HEK293 (cell line): ENCODE measurements around the gene MOB2.

Source experiments
- CTCF ChIA-PET: fragments of 350-600 bp; formaldehyde crosslinking; extraction: SDS; loops from one replicate; lab custom pipeline; 2021; ENCODE audit warnings: antibody characterized with exemption; lab: Yijun Ruan, JAX
- POLR2A ChIA-PET: fragments of 300-600 bp; formaldehyde crosslinking; extraction: SDS; loops from one replicate; lab custom pipeline; 2020; ENCODE audit warnings: antibody characterized with exemption, inconsistent platforms; lab: Yijun Ruan, JAX
- H3K27ac ChIP-seq: fragments of 200-500 bp; sonication (Bioruptor generic); 2 replicates; pipeline ENCODE4 v1.5.1; 2014; ENCODE audit warnings: low read depth, low read length, control low read depth, inconsistent platforms; ENCODE audit errors: extremely low read depth
- H3K36me3 ChIP-seq, 2 experiments: fragments of 200-500 bp in 1 of 2; sonication (Bioruptor generic) in 1 of 2; 1 replicate in 1 of 2; 2 replicates in 1 of 2; pipeline ENCODE4 v1.5.1; 2014 to 2017; ENCODE audit warnings: inconsistent platforms in 2 of 2, low read length in 2 of 2; ENCODE audit not compliant: control insufficient read depth in 2 of 2, insufficient read depth in 1 of 2
- H3K4me1 ChIP-seq: fragments of 200-500 bp; sonication (Bioruptor generic); 2 replicates; pipeline ENCODE4 v1.5.1; 2014; ENCODE audit warnings: mild to moderate bottlenecking, low read length, inconsistent platforms; ENCODE audit not compliant: control insufficient read depth, insufficient read depth
- H3K4me3 ChIP-seq: 2 replicates; pipeline ENCODE4 v1.5.1; 2011; ENCODE audit warnings: low read depth, mild to moderate bottlenecking, control low read depth, low read length, moderate library complexity
- H3K9me3 ChIP-seq: fragments of 200-500 bp; sonication (Bioruptor generic); 2 replicates; pipeline ENCODE4 v1.5.1; 2014; ENCODE audit warnings: low read depth, low read length, inconsistent platforms; ENCODE audit not compliant: control insufficient read depth, insufficient read depth
- BCL11B ChIP-seq: fragments of 450-650 bp; formaldehyde crosslinking; IDR thresholded peaks from 2 replicates; pipeline ENCODE4 v1.5.1; 2016; ENCODE audit warnings: low read depth, missing biosample characterization, missing genetic modification characterization
- ELK4 ChIP-seq: IDR thresholded peaks from 2 replicates; pipeline ENCODE4 v1.6.1; 2011; ENCODE audit warnings: mild to moderate bottlenecking, low read depth, low read length, borderline replicate concordance
- GFI1B ChIP-seq: fragments of 450-650 bp; formaldehyde crosslinking; IDR thresholded peaks from 2 replicates; pipeline ENCODE4 v1.5.1; 2016; ENCODE audit warnings: missing biosample characterization, missing genetic modification characterization
- OSR2 ChIP-seq: fragments of 450-650 bp; formaldehyde crosslinking; IDR thresholded peaks from 2 replicates; pipeline ENCODE4 v1.5.1; 2016; ENCODE audit warnings: missing biosample characterization, missing genetic modification characterization
- PRDM1 ChIP-seq: fragments of 450-650 bp; formaldehyde crosslinking; IDR thresholded peaks from 2 replicates; pipeline ENCODE4; 2016; ENCODE audit warnings: missing biosample characterization, missing genetic modification characterization
- RBAK ChIP-seq: fragments of 450-650 bp; formaldehyde crosslinking; IDR thresholded peaks from 2 replicates; pipeline ENCODE4 v1.5.1; 2016; ENCODE audit warnings: missing biosample characterization, missing genetic modification characterization
- WT1 ChIP-seq: fragments of 450-650 bp; formaldehyde crosslinking; IDR thresholded peaks from 2 replicates; pipeline ENCODE4 v1.5.1; 2016; ENCODE audit warnings: missing biosample characterization, missing genetic modification characterization
- ZBTB48 ChIP-seq: fragments of 450-650 bp; formaldehyde crosslinking; IDR thresholded peaks from 2 replicates; pipeline ENCODE4 v1.5.1; 2016; ENCODE audit warnings: missing biosample characterization, missing genetic modification characterization
- ZBTB49 ChIP-seq: fragments of 450-650 bp; formaldehyde crosslinking; IDR thresholded peaks from 2 replicates; pipeline ENCODE4 v1.5.1; 2016; ENCODE audit warnings: missing biosample characterization, missing genetic modification characterization, low read depth
- ZBTB8A ChIP-seq: fragments of 450-650 bp; formaldehyde crosslinking; IDR thresholded peaks from 2 replicates; pipeline ENCODE4 v1.5.1; 2016; ENCODE audit warnings: missing biosample characterization, missing genetic modification characterization
- ZNF366 ChIP-seq: fragments of 450-650 bp; formaldehyde crosslinking; conservative IDR thresholded peaks from 2 replicates; pipeline ENCODE4 v1.5.1; 2016; ENCODE audit warnings: missing biosample characterization, missing genetic modification characterization
- ZNF398 ChIP-seq: fragments of 450-650 bp; formaldehyde crosslinking; IDR thresholded peaks from 2 replicates; pipeline ENCODE4 v1.5.1; 2017; ENCODE audit warnings: missing biosample characterization, missing genetic modification characterization
- ZNF510 ChIP-seq: fragments of 450-650 bp; formaldehyde crosslinking; IDR thresholded peaks from 2 replicates; pipeline ENCODE4 v1.5.1; 2018; ENCODE audit warnings: mild to moderate bottlenecking, missing genetic modification characterization, missing biosample characterization; ENCODE audit not compliant: insufficient replicate concordance
- ZNF571 ChIP-seq: fragments of 450-650 bp; formaldehyde crosslinking; IDR thresholded peaks from 2 replicates; pipeline ENCODE4 v1.5.0; 2017; ENCODE audit warnings: missing biosample characterization, missing genetic modification characterization
- ZNF660 ChIP-seq: fragments of 450-650 bp; IDR thresholded peaks from 2 replicates; pipeline ENCODE4 v1.5.1; 2018; ENCODE audit warnings: missing biosample characterization, mild to moderate bottlenecking, missing genetic modification characterization
- ZNF830 ChIP-seq: fragments of 450-650 bp; IDR thresholded peaks from 2 replicates; pipeline ENCODE4 v1.5.0; 2018; ENCODE audit warnings: missing biosample characterization, missing genetic modification characterization, low read depth, mild to moderate bottlenecking, moderate library complexity
- ZXDB ChIP-seq: fragments of 450-650 bp; formaldehyde crosslinking; IDR thresholded peaks from 2 replicates; pipeline ENCODE4 v1.5.1; 2016; ENCODE audit warnings: missing biosample characterization, missing genetic modification characterization
- TF ChIP-seq, protein P1 (sequence below): fragments of 450-650 bp; formaldehyde crosslinking; IDR thresholded peaks from 2 replicates; pipeline ENCODE4 v1.5.1; 2016; ENCODE audit warnings: missing biosample characterization, missing genetic modification characterization
- TF ChIP-seq, protein P2 (sequence below): fragments of 450-650 bp; formaldehyde crosslinking; IDR thresholded peaks from 2 replicates; pipeline ENCODE4 v1.5.1; 2016; ENCODE audit warnings: missing biosample characterization, missing genetic modification characterization

The MOB2 gene

DNA sequence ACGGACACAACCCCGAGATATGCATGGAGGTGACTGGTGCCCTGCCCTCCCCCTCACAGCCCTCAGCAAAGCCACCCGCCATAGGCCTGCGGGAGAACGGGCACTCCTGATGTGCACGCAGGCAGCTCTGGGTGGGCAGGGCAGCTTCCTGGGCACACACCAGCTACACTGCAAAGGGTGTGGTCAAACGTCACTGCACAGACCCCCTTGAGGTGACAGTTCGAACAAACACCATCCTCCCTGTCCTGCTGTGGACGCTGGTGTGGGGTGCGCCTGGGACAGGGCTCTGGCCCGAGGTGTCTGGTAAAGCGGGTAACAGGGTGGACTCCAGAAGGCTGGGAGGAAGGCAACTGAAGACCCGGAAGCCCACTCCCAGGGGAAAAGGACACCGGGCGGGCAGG lies 21.9 kb upstream of the MOB2 start:
- CTCF ChIA-PET: no interaction called here
- POLR2A ChIA-PET: no interaction called here
- Histone ChIP-seq H3K36me3 (no peaks in the 10 kb centered on the region), H3K4me3 (no peak overlapping the region), H3K9me3 (no peaks in the 10 kb centered on the region), H3K4me1 (no peaks in the 10 kb centered on the region), H3K27ac (no peak overlapping the region)
- no peak for TF ChIP-seq ZNF571
- TF ChIP-seq ZBTB8A (tag by site-specific recombination): no peak
- no peak for TF ChIP-seq ZNF366 (tag by site-specific recombination)
- TF ChIP-seq BCL11B (tag by site-specific recombination): no peak
- no peak for TF ChIP-seq ZXDB (tag by site-specific recombination)
- TF ChIP-seq, protein P1, sequence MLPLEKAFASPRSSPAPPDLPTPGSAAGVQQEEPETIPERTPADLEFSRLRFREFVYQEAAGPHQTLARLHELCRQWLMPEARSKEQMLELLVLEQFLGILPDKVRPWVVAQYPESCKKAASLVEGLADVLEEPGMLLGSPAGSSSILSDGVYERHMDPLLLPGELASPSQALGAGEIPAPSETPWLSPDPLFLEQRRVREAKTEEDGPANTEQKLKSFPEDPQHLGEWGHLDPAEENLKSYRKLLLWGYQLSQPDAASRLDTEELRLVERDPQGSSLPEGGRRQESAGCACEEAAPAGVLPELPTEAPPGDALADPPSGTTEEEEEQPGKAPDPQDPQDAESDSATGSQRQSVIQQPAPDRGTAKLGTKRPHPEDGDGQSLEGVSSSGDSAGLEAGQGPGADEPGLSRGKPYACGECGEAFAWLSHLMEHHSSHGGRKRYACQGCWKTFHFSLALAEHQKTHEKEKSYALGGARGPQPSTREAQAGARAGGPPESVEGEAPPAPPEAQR (tag by site-specific recombination): no peak
- no peak for TF ChIP-seq RBAK (tag by site-specific recombination)
- TF ChIP-seq ZBTB49 (tag by site-specific recombination): no peak
- no peak for TF ChIP-seq ZNF398 (tag by site-specific recombination)
- TF ChIP-seq, protein P2, sequence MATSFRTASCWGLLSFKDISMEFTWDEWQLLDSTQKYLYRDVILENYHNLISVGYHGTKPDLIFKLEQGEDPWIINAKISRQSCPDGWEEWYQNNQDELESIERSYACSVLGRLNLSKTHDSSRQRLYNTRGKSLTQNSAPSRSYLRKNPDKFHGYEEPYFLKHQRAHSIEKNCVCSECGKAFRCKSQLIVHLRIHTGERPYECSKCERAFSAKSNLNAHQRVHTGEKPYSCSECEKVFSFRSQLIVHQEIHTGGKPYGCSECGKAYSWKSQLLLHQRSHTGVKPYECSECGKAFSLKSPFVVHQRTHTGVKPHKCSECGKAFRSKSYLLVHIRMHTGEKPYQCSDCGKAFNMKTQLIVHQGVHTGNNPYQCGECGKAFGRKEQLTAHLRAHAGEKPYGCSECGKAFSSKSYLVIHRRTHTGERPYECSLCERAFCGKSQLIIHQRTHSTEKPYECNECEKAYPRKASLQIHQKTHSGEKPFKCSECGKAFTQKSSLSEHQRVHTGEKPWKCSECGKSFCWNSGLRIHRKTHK (tag by site-specific recombination): no peak
- TF ChIP-seq GFI1B: no peak
- TF ChIP-seq WT1 (tag by site-specific recombination): no peak

- H3K4me3 ChIP-seq: no peak overlapping the region
- no peaks in the 10 kb centered on the region for H3K36me3 ChIP-seq
- no peak overlapping the region for H3K27ac ChIP-seq
- no peaks in the 10 kb centered on the region for H3K4me1 ChIP-seq
- no peaks in the 10 kb centered on the region for H3K9me3 ChIP-seq
- ChIA-PET CTCF (interaction anchor here (0.6 to 2.7 kb wide), 2 partner anchors 8 to 378 kb away, joined by 3 to 17 read pairs; no protein-coding TSS in a partner anchor), POLR2A (no interaction called here)
- TF ChIP-seq ZNF830 (tag by site-specific recombination): no peak
- no peak for TF ChIP-seq OSR2 (tag by site-specific recombination)
- TF ChIP-seq PRDM1 (tag by site-specific recombination): no peak
- no peak for TF ChIP-seq ZBTB48 (tag by site-specific recombination)
- no peak for TF ChIP-seq ZNF660 (tag by site-specific recombination)
- TF ChIP-seq ZNF510 (tag by site-specific recombination): no peak
- TF ChIP-seq ZBTB8A (tag by site-specific recombination): no peak
- TF ChIP-seq ELK4: no peak
- TF ChIP-seq, all 188 proteins: peak for 0
These were observed 21.0 kb upstream of the MOB2 start for GRCh38 chr11:1507381-1508140.
